GM18526 (cell line): ENCODE results near the gene KLC1.
A peak's percentile ranks its signal among the peaks of the same experiment; 100 is the strongest.

Experiments used
- POLR2A ChIP-seq: IDR thresholded peaks from 3 replicates; pipeline ENCODE4 v1.6.1; 2011; ENCODE audit not compliant: insufficient read length; ENCODE audit errors: extremely low read depth

Gene KLC1

DNA sequence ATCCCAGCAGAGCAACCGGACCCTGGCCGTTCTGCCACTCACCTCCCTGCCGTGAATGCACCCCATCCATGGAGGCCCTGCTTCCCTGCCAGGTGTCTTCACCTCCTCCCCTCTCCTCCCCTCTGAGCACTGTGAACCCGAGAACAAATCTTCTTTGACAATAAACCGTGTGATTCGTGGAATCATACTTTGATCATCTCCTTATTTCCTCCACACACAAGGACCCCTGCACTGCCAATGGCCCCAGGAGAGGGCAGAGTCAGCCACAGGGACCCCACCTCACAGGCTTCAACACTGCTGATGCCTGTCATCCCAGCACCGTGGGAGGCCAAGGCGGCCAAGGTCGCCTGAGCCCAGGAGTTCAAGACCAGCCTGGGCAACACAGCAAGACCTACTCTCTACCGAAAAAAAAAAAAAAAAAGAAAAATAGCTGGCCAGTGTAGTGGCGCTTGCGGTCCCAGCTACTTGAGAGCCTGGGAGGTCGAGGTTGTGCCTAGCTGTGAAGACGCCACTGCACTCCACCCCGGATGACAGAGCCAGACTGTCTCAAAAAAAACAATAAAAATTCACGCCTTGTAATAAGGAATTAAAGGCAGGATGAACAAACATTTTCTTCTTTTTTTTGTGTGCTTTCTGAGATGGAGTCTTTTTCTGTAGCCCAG lies 85.2 kb downstream of the KLC1 start:
- no peak for TF ChIP-seq POLR2A

- TF ChIP-seq POLR2A = peak; percentile 89
Observed at GRCh38 chr14:103715052-103716000, 86.3 kb downstream of the KLC1 start, which contains the start of the genes XRCC3 and ZFYVE21. XRCC3 (minus strand) TSS chr14:103715451; CDS start chr14:103711087, 4,364 bp downstream. ZFYVE21 (plus strand) TSS chr14:103715810; CDS start chr14:103715842, 32 bp downstream.

GRCh38 chr14:103716091-103716801 lies 87.2 kb downstream of the KLC1 start:
- TF ChIP-seq POLR2A = no peak

- no peak for TF ChIP-seq POLR2A
Observed at GRCh38 chr14:103716899-103717411, 87.9 kb downstream of the KLC1 start.

- no peak for TF ChIP-seq POLR2A
Observed at GRCh38 chr14:103718572-103718971, 89.6 kb downstream of the KLC1 start.

DNA sequence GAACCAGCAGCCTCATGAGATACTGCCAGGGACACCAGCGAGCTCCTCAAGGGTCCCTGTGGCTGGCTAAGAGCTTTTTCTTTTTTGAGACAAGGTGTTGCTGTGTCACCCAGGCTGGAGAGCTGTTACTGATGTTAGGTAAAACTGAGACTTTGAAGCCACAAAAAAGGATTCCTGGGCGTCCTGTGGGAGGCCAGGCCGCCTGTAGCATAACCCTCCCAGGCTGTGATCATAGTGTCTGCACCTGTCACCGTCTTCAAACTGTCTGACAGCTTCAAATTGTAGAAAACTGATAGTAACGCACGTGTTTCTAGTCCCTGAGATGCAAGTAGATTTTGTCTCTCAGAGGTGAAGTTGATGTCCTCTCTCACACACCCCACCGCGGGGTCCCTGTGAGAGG lies 90.7 kb downstream of the KLC1 start:
- TF ChIP-seq POLR2A = no peak

DNA sequence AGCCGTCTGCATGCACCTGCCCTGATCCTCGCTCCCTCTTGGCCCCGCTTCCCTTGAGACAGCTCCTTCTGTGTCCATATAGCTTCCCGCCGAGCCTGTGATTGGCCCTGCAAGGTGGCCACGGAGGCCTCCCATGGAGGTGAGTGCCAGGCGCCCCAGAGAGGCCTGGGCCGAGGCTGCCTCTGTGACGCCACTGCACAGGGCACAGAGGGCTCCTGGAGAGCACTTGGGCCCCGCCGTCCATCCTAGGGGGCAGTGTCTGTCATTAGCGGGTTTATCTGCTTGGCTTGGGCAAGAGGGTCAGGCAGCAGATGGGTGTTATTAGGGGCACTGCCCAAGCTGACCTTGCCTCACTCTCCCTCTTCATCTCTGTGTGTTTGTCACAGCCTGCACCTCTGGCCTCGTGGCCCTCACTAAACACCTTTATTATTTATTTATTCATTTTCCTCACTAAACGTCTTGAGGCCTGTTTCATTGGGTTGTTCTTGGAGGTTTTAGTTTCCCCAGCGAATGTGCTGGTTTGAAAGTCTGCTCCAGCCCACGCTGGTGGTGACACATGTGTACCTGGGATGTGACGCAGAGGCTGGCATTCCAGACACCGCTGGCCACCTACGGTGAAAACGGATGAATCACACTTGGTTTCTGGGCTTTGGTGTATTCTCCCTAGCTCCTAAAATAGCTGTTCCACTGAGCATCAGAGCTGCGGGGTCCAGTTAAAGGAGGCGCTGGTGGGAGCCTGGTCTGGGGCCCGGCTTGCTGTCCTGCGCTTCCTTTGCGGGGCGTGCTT lies 92.5 kb downstream of the KLC1 start:
- TF ChIP-seq POLR2A = no peak

DNA sequence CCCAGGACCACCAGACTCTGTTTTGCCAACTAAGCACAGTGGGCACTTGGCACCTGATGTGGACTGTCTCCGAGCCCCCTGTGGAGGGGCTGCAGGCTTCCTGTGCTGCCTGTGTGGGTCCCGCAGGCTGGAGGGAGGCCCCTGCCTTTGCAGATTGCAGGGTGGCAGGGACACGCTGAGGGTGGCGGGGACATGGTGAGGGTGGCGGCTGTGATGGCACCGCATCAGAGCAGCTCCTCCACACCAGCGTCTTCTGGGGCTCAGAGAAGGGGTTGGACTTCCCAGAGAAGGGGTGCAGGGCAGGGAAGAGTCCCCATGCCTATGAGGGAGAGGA lies 94.7 kb downstream of the KLC1 start:
- TF ChIP-seq POLR2A = no peak

- TF ChIP-seq POLR2A = no peak
Observed at GRCh38 chr14:103724116-103724515, 95.1 kb downstream of the KLC1 start.

- TF ChIP-seq POLR2A = no peak
Observed at GRCh38 chr14:103725001-103725682, 96.1 kb downstream of the KLC1 start.

GRCh38 chr14:103725739-103726395 lies 96.9 kb downstream of the KLC1 start:
- TF ChIP-seq POLR2A = no peak

- no peak for TF ChIP-seq POLR2A
Observed at GRCh38 chr14:103726474-103726873, 97.5 kb downstream of the KLC1 start.

- TF ChIP-seq POLR2A = no peak
Observed at GRCh38 chr14:103727313-103727980, 98.4 kb downstream of the KLC1 start.
